COLO829 (cell line): ENCODE data around the gene OR2S2.
A peak's percentile ranks its signal among the peaks of the same experiment; 100 is the strongest.
"Not testable (repeated sequence)": the region's sequence is repeated elsewhere in the genome, so short reads cannot be mapped to it uniquely, and the experiment has no call there.

Experiments used
- DNase-seq: peaks from one replicate; pipeline ENCODE4 v3.0.0; 2012; ENCODE audit warnings: low spot score

The OR2S2 gene

DNA sequence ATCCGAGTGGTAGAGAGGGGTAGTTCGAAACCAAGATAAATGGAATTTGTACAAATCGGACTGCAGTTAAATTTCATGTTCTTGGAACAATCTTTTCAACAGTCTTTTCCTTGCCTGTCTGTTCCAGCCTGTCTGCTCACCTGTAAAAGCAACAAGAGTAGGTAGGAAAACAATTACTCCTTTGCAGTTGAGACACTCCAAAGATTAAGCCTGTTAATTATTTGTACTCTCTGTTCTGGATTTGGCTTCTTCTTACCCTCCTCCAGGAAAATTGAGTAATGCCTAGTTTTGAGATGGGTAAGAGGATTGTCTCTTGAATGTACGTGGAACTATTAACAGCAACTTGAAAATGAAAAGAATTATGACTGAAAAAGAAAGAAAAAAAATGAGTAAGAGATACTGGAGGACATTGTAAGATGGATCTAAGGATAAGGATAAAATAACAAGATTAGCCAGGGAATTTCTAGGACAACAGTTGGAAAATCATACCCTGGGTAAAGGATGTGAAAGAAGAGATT, 24.3 kb downstream of the OR2S2 start:
- no peak for DNase-seq

DNA sequence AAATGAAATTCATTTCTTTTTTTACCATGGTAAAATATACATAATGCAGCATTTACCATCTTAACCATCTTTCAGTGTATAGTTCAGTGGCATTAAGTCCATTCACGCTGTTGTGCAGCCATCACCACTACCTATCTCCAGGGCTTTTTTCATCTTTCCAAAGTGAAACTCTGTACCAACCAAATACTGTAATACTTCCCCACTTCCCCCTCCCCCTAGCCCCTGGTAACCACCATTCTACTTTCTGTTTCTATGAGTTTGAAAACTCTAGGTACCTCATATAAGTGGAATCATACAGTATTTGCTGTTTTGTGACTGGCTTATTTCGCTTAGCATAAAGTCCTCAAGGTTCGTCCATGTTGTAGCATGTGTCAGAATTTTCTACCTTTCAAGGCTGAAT, 25.2 kb downstream of the OR2S2 start:
- no peak for DNase-seq

DNA sequence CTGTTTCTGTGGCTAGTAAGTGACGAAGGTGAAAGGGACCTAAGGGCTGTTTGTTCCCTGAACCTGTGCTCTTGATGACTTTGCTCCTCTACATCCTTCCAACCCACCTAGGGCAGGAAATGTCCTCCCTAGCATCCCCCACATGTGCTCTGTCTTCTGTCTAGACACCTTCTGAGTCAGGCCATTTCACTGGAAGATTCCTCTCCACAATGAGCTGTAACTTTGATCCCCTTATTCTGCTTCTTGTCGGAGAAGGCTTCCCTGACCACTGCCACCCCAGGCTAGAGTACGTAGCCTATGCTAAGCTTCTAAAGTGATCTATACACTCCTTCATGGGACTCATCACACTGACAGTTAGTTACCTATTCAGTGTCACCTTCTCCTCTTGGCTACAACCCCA, 27.0 kb downstream of the OR2S2 start:
- no peak for DNase-seq

DNA sequence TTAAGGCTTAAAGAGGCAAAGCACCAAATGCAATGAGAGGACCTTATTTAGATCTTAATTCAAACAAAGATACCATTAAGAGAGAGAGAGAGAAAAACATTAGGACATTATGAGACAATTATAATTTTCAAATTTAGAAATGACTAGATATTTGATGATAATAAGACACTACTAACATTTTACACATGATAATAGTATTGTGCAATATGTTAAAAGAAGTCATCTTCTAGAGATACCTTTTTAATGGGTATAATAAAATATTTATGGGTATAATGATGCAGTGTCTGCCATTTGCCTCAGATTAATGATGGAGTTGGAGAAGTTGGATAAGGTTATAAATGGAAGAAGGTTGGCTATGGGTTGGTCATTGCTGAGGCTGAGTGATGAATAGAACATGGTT, 27.4 kb downstream of the OR2S2 start:
- DNase-seq, result no peak

DNA sequence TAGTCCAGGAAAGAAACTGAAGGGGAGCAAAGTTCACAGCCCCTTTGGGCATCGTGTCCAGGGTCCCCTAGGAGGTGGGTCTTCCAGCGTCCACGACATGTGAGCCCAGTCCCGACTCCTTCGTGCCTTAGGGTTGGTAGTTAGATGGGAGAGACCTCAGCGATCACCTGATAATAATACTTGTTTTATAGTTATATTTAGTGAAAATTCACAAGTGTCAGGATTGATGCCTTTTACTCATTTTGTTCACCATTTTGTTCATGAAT, 28.6 kb downstream of the OR2S2 start:
- DNase-seq, result no peak

DNA sequence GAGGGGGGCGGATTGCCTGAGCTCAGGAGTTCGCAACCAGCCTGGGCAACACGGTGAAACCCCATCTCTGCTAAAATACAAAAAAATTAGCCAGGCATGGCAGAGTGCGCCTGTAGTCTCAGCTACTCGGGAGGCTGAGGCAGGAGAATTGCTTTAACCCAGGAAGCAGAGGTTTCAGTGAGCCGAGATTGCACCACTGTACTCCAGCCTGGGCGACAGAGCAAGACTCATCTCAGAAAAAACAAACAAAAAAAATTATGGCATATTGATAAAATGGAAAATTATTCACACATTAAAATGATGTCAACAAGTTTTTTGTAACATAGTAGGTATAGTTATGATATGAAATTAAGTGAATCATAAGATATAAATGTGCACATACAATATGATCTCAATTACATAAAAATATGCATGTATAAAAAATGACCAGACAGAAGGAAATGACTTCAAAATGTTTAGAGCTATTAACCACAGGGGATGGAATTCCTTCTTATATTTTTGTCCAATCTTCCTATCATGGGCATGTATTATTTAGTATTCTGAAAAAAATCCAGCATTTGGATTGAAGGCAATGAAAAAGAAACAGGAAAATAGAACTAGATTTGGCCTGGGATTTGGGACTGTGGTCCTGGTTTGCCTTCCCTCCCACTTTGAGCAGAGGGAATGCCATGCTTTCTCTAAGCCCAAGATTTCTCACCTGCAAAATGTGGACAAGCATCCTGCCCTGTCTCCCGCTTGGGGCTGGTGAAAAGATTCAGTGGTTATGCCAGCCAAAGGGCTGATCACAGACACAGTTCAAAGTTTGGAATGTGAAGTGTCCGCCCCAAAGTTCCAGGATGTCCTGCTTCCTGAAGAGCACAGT, 29.1 kb downstream of the OR2S2 start:
- no peak for DNase-seq

DNA sequence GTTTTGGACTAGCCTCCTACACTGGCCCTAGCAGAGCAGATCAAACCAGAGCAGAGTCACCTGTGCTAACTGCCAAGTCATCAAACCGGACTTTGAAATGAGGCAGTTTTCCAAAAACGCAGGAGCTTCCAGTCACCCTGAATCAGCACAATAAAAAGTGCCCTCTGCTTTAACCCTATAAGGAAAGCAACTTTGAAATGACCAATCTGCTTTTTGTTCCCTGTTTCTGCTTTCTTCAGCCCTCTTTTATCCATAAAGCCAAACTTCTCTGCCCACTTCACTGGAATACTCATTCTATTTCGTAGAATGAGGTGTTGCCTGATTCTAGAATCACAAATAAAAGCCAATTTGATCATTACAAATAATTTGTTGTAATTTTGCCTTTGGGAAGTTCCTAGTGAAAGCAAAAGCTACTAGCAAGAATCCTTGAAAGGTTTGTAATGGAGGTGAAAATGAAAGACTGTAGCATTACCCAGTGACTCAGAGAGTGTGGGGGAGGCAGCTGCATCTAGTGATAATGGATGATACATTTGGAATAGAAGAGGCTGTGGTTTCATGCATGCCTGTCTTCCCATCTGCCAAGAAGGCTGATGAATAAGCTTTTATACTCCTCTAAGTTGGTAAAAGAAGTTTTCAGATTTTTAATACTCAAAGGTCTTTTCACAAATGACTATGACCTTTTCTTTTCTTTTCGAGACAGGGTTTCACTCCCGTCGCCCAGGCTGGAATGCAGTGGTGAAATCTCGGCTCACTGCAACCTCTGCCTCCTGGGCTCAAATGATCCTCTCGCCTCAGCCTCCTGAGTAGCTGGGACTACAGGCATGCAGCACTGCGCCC, 33.8 kb downstream of the OR2S2 start:
- DNase-seq, result peak; percentile 95

DNA sequence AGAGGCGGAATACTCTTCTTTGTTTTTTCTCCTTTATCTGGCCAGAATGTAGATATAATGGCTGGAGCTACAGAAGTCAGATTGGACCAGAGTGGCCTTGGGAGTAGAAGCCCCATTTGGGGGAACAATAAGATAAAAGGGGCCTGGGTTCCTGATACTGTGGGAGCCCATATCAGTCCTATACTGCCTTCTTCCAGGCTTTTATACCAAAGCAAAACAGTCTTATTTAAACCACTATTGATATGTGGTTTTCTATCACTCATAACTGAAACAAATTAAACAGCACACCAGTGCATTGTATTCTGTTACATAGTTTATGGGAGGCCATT, 34.4 kb downstream of the OR2S2 start:
- no peak for DNase-seq

DNA sequence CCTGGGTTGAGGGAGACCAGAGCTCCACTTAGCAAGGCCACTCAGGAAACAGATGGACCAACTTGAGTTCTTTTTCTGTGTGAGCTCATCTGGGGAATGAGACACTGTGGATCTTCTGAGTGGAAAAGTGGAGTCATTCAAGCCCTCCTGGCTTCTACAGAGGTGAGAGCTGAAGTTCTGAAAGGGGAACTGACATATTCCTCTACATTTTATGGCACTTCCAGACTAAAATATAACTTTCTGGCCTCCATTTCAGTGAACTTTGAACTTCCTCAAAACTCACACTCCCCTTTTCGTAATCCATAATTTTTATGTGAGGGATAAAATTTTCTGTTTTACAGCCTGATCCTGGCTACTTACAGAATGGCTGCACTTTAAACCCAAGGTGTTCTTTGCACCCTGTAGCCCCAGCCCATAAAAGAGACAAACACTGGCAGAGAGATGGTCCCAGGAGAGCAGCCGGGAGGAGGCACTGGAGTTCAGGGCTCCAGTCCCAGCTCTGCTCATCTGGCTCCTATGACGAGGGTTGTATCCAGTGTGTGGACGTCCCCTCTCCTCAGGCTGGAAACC, 37.8 kb downstream of the OR2S2 start:
- DNase-seq, result no peak

DNA sequence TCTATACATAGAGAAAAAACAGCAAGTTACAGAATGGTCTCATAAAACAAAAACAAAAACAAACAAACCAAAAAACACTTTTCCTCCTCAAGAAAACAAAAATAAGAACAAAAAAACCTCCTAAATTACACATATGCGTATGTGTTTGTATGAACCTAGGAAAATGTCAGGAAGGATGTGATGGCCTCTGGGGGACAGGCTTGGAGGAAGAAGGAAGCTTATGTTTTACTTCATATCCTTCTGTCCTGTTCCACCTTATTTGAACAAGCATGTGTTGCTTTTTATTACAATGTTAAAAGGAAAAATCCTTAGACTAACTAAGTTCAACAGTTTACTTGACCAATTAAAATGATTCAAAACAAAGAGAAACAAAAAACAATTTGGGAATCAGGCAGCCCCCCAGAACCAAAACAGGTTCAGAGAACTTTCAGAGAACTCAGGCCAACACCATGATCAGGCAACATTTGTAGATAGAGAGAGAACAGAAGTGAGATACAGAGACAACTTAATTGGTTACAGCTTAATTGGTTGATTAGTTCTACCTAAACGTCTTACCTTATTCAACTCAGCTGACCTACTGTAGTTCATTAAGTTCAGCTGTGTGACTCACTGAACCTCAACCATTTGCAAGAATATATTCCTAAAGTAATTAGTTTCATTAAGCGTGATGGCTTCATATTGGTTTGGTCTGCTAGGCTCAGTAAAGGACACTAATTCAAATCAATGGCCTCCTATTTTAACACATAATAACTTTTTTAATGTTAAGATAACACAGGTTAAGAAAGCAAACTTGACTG, 38.5 kb downstream of the OR2S2 start:
- no peak for DNase-seq

DNA sequence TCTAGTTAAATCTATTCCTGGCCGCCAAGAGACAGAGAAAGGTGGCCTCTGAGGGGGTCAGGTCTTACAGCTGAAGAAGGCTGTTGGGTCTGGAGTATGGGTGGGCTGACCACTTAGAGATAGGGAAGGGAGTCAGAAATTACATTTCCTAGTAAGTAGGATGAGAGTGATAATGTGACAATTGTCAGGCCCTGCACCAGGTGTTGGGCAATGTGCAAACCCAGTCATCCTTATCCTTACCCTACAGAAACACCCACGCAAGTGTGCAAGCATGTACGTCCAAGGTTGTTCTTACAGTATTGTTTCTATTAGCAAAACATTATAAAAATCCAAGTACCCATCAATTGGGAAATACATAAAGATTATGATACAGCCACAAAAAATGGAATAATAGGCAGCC, 39.2 kb downstream of the OR2S2 start:
- no peak for DNase-seq

DNA sequence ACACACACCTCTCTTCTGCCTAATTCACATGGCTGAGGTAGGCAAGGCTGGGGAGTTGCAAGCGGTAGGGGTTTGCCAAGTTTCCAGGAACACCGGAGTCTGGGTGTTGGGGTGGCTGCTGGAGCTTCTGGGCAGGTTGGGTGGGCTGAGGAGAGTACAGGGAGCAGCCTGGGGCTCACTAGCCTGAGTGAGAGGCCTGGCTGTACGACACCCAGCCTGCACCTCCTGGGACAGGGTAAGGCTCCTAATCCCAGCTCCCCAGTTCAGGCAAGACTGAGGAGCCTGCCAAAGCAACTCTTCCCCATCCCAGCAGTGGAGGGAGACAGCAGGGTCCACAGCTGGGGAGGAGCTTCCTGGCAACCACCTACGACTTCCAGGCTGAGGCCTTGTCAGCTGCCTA, 40.7 kb downstream of the OR2S2 start:
- no peak for DNase-seq

DNA sequence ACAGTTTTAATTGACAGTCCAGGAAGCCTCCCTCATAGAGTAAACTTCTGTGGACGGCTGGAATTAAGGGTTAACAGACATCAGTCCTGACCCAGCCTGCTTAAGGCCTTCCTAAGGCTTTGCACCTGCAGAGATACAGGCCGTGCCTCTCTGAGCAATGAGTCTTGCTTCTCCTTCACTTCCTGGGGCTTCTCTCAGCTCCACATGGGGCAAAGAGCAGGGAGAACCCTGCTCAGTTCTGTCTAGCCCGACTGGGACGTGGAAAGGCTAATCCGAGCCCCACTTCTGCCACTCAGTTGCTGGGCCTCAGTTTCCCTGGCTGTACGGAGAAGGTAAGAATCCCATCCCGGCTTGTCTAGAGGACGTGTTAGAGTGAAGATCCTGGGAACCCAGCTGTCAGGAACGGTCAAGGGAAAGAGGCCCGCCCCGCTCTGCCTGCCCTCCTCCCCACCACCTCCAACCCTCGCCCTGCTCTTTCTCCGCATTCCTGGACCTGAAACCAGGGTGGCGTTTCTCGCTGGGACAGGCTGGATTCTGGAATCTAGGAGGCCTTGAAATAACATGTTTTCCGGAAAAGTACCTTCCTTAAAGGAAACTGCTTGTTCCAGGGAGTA, 42.2 kb downstream of the OR2S2 start:
- DNase-seq, result no peak

DNA sequence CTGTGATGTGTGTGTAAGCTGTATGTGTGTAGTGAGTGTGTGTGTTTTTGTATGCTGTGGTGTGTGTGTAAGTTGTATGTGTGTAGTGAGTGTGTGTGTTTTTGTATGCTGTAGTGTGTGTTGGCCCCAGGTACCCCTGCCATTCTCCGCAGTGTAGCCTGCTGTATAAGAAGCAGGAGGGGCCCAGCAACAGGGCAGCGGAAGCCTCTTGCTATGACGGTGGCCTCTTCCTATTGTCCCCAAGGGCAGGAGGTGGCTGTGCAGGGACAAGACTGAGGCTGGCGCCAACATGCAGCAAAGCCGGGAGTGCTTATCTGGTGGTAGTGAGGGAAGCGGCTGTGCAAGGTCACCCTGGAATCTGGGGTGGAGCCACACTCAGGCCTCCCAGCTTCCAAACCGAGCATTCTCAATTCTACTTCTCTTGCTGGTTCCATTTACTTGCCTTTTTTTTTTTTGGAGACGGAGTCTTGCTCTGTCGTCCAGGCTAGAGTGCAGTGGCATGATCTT, 43.6 kb downstream of the OR2S2 start:
- DNase-seq, result no peak

DNA sequence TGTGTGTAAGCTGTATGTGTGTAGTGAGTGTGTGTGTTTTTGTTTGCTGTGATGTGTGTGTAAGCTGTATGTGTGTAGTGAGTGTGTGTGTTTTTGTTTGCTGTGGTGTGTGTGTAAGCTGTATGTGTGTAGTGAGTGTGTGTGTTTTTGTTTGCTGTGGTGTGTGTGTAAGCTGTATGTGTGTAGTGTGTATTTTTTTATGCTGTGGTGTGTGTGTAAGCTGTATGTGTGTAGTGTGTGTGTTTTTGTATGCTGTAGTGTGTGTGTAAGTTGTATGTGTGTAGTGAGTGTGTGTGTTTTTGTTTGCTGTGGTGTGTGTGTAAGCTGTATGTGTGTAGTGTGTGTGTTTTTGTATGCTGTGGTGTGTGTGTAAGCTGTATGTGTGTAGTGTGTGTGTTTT, 44.5 kb downstream of the OR2S2 start:
- not testable (repeated sequence) for DNase-seq

DNA sequence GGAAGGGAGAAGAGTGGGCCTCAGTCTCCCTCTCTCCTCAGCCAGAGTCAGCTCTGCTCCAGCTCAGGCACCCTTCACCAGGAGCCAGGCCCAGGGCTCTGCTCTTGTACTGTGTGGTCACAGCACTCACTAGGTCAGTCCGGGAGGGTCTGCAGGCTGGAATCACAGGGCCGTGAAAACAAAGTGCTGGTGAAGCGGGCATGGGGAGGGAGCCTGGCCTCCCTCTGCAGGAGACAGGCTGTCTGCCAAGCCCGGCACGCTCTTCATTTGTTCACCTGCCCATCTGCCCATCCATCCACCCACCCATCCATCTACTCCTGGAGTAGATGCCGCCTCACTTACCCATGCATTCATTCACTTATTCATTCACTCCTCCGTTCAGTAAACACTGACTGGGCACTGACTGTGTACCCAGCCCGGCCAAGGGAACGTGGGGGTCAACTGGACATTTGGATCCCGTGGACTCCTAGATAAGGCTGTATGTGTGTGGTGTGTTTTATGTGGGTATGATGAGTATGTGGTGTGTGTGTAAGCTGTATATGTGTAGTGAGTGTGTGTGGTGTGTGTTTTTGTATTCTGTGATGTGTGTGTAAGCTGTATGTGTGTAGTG, 45.1 kb downstream of the OR2S2 start:
- DNase-seq, result no peak

DNA sequence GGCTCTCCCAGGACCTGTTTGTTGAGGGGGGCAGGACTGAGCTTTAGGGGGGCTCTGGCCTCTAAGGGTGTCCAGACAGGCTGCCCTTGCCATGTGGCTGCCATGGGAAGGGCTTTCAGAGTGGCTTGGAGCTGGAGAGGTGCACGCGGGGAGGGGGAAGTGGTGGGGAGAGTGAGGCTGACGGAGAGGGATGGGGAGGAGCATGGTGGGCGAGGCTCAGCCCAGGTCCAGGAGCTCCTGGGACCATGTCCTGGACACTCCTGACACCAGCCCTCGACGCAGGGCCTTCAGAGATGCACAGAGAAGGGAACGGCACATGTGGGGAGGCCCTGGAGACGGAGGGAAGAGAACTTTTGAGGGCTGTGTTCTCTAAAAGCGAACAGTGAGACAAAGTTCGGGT, 46.3 kb downstream of the OR2S2 start:
- no peak for DNase-seq

DNA sequence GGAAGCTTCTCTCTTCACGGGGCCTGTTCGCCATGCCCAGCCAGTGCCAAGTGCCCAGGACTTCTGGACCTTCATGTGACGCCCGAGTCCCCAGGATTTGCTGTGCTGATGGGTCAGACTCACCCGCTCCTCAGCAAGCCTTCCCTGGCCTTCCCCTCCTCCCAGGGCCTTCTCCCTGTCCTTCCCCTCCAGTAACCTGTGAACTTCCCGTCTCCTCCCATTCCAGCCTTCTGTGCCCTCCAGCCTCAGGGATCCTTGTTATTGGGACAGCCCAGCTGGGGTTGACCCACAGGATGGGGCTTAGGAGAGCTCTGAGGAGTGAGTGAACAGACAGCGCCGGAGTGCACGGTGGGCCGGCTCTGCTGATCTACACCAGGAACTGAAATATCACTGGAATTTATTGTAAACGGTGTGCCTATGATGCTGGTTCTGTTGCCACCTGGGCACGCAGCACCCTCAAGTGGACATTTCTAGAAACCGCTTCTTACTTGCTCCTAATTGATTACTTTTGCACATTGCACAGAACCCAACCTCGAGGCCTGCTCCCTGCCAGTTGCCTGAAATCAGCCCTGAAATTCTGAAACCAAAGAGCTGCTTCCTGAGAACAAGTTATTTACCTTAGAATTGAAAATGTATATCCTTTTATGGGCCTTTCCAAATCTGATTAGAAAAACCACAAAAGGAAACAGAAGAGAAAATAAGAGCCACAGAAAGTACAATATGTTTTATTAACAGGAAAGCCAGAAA, 47.2 kb downstream of the OR2S2 start:
- DNase-seq, result peak; percentile 75

DNA sequence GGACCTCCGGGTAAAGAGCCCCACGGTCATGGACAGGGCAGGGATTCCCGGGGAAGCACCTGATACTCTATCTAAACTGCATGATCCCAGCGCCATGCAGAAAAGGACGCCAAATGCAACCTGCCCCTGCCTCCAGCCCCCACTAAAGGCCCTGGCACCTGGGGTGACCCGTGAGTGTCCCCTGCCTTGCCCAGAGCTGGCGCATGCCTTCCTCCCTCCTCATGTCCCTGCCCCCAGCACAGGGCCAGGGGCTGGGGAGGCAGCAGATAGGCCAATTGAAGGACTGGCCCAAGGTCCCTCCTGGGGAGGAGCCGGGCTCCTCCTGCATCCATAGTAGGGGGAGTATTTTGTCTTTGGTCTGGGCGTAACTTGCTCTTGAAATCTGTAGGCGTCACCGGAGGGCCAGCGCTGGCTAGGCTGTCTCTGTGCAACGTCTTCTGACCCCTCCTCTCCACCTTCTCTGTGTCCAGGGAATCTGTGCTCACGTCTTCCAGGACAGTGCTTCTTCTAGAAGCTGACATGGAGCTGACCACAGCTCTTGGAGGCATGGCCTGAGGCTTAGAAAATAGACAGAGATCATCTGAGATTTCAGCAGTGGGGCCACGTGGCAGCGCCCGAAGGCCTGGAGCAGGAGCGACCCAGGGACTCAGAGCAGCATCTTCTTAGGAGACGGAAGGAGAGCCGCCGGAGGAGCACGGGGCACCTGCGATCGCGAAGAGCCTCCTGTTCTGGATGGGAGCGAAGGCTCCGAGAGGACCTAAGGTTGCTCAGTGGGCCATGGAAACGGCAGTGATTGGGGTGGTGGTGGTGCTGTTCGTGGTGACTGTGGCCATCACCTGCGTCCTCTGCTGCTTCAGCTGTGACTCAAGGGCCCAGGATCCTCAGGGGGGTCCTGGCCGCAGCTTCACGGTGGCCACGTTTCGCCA, 48.0 kb downstream of the OR2S2 start:
- no peak for DNase-seq
